NB4 (cell line): Measurements from ENCODE around the gene BAZ2B.

Experiments used
- DNase-seq: peaks from one replicate; pipeline ENCODE4 v3.0.0; 2010; ENCODE audit warnings: low read depth
- H3K4me3 ChIP-seq: one replicate; pipeline ENCODE4 v1.5.1; 2011; ENCODE audit warnings: mild to moderate bottlenecking, low read depth, low read length, moderate library complexity
- CTCF ChIP-seq: IDR thresholded peaks from one replicate; pipeline ENCODE4 v1.5.1; 2012; ENCODE audit warnings: low read depth, low read length
- MAX ChIP-seq: IDR thresholded peaks from 2 replicates; pipeline ENCODE4 v1.6.1; 2011; ENCODE audit warnings: low read depth, low read length
- MYC ChIP-seq: IDR thresholded peaks from 2 replicates; pipeline ENCODE4 v1.6.1; 2011; ENCODE audit warnings: low read depth, low read length
- POLR2A ChIP-seq: IDR thresholded peaks from 2 replicates; pipeline ENCODE4 v1.6.1; 2011; ENCODE audit warnings: mild to moderate bottlenecking; ENCODE audit not compliant: insufficient read length; ENCODE audit errors: extremely low read depth

BAZ2B gene

GRCh38 chr2:159497847-159498246 lies 118.5 kb downstream of the BAZ2B start:
- DNase-seq: no peak
- H3K4me3 ChIP-seq: no peak overlapping the region
- TF ChIP-seq MAX: no peak
- TF ChIP-seq MYC: no peak
- TF ChIP-seq CTCF: no peak
- TF ChIP-seq POLR2A: no peak

- peak; percentile 59; the same call in 1 of the 2 replicates for TF ChIP-seq MAX
- TF ChIP-seq POLR2A: no peak
- no peak for TF ChIP-seq CTCF
- TF ChIP-seq MYC: peak; percentile 41; the same call in 1 of the 2 replicates
- peak; percentile 85 for DNase-seq
- no peak overlapping the region for H3K4me3 ChIP-seq
Measured at GRCh38 chr2:159497256-159497655, 119.1 kb downstream of the BAZ2B start.

GRCh38 chr2:159489476-159489875 lies 126.9 kb downstream of the BAZ2B start:
- H3K4me3 ChIP-seq: no peak overlapping the region
- TF ChIP-seq POLR2A (no peak), MYC (no peak), MAX (no peak), CTCF (no peak)
- DNase-seq: no peak

- no peak for TF ChIP-seq CTCF
- no peak for TF ChIP-seq MYC
- no peak for TF ChIP-seq MAX
- TF ChIP-seq POLR2A: no peak
- DNase-seq: no peak
- H3K4me3 ChIP-seq: no peak overlapping the region
Measured at GRCh38 chr2:159484532-159484931, 131.8 kb downstream of the BAZ2B start.

- no peak for TF ChIP-seq MAX
- no peak for TF ChIP-seq CTCF
- TF ChIP-seq POLR2A: no peak
- no peak for DNase-seq
- H3K4me3 ChIP-seq: no peak overlapping the region
Measured at GRCh38 chr2:159476329-159476728, 140.0 kb downstream of the BAZ2B start.

GRCh38 chr2:159475793-159476192 lies 140.6 kb downstream of the BAZ2B start:
- no peak for DNase-seq
- no peak overlapping the region for H3K4me3 ChIP-seq
- TF ChIP-seq CTCF: no peak
- no peak for TF ChIP-seq MAX
- TF ChIP-seq MYC: no peak
- no peak for TF ChIP-seq POLR2A
